ENCODE results near the gene ZP2.
"Not testable (repeated sequence)": the region's sequence is repeated elsewhere in the genome, so short reads cannot be mapped to it uniquely, and the experiment has no call there.

The ZP2 gene

GRCh38 chr16:21153124-21153729 lies 58.1 kb downstream of the ZP2 start:
- DNase-seq (ENCODE audit: insufficient read length, low spot score); FAIRE-seq: not testable (repeated sequence)

GRCh38 chr16:21152160-21153030 lies 59.0 kb downstream of the ZP2 start:
- not testable (repeated sequence) for FAIRE-seq; DNase-seq (ENCODE audit: insufficient read length, low spot score)

- FAIRE-seq = no peak
- no peak for DNase-seq (ENCODE audit: insufficient read length, low spot score)
Measured at GRCh38 chr16:21150375-21151001, 60.9 kb downstream of the ZP2 start, which contains the start of gene DNAH3. Gene DNAH3 (minus strand): TSS chr16:21150846. CDS start chr16:21150319, 527 bp downstream.
